ENCODE results near the gene STK39.

STK39 gene

DNA sequence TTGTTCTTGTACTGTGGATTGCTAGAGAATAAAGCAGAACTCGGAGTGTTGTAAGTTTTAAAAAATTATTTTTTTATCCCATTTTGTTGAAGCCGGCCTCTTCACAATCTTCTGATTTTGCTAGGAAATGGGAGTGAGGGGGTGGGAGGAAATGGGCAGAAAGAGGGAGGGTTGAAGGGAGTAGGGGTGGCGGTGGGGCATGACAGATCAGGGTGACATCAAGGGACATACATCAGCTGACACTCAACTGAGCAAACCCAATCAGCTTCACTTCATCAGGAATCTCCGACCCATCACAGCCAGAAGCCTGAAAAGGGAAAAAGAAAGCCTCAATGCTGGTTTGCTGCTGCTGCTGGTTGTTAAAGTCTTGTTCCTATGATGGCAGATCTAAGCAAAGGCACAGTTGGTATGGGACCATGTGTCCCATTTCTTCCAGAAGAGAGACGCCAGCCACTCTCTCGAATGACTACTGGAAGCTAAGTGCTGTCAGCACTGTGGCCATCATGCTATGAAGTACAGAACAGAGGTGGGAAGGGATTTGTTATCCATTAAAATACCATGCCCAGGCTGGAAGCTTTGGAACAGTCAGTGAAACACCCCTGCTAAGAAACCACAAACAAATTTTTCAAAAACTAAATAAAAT is 292.0 kb downstream of the STK39 start:
- DNase-seq (ENCODE audit: low read depth), result no peak

DNA sequence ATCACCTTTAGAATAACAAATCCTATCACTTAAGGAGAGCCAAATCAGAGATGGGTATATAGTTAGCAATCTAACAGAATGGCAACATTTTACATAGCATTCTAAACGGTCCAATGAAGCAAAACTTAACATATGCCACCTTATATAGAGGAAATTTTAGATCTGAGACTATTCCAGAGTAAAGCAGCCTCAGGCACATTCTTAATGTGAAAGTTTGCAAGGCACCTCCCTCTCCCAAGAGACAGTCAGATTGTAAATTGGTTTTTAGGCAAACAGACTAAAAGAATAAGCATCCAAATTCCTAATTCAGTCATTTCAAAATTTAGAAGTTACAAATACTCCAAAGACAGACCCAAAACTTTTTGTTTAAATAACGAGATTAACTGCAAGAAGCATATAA is 292.9 kb downstream of the STK39 start:
- DNase-seq (ENCODE audit: low read depth), result no peak

DNA sequence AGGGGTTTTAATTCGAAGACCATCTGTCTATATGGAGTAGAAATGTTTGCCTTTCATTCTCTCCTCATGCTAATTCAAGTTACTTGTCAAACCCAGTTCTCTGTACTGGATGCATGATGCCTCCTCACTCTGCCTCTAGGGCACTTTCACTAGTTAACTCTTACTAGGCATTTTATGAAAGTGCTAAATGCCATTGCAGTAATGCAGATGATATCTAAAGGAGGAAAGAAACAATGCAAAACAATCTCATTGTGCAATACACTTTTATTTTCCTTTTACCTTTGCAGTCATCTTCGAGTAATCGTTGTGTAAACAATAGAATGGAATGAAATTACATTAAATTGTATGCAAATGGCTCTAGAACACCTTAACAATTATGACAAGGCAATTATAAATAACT is 293.6 kb downstream of the STK39 start:
- no peak for DNase-seq (ENCODE audit: low read depth)

DNA sequence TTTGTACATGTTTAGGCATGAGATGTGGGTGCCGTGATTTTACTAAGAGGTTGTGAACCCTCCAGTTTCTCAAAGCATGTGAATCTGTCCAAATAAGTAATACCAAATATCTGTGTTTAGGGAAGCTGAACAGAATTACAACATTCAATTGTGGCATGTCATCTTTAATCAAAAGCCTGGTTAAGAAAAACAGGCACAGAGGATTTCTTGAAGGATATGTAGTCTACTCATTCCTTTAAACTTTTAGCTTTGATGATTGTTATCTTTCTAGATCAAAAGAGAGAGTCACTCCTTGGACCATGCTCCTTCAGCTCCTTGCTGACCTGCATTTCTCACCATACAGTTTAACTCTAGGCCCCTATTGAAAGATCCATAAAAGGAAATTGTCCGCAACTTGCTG is 296.8 kb downstream of the STK39 start:
- DNase-seq (ENCODE audit: low read depth), result no peak

GRCh38 chr2:167946441-167946841 is 301.0 kb downstream of the STK39 start:
- DNase-seq (ENCODE audit: low read depth), result no peak

DNA sequence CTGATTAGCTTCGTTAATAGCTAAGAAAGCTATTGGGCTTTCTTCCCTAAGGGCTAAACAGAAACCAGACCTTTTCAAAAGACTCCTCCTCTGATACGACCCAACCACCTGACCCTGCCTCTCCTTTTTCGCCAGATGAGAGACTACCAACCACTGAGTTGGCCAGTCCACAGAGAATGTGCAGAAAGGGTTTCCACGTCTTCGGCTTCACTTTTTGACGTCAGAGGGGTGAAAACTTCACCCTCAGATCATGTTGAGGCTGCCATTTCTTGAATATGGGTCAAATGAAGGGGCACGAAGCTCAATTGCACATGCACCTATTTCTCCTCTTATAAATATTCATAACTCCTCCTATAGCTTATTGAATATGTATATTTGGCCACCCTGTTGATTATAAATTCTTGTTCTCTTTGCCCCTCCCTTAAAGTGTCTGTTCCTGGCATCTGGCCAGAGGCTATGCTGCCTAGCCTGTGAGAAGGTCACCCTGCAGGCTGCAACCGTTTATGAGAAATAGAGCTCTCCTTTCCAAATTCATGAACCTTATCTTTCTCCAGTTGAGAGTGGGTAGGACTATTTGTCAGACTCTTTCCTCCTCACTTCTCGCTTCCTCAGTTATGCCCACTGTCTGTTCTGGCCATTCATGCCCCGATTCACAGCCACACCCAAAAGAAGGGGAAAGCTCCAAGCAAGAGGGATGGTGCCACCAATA is 301.6 kb downstream of the STK39 start:
- DNase-seq (ENCODE audit: low read depth), result no peak

- no peak for DNase-seq (ENCODE audit: low read depth)
Measured at GRCh38 chr2:167944825-167945659, 302.4 kb downstream of the STK39 start.

DNA sequence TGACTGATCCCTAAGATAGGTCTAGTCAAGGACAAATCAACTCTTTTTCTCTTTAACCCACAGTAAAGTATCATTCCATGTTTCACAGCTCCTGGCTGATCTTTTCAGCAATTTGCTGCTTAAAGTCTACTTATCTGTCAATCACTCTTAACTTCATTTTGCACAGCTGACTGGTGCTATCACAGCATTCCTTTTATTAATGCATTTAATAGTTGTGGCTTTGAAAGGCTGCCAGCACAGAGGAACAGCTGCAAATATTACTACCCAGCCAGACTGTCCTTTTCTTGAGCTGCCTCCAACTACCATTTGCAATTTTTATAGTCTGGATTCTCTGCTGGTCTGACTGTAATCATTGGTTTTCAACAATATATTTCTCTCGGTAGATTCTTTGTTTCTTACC is 303.5 kb downstream of the STK39 start:
- DNase-seq (ENCODE audit: low read depth), result no peak

GRCh38 chr2:167943368-167943767 is 304.0 kb downstream of the STK39 start:
- DNase-seq (ENCODE audit: low read depth), result no peak

DNA sequence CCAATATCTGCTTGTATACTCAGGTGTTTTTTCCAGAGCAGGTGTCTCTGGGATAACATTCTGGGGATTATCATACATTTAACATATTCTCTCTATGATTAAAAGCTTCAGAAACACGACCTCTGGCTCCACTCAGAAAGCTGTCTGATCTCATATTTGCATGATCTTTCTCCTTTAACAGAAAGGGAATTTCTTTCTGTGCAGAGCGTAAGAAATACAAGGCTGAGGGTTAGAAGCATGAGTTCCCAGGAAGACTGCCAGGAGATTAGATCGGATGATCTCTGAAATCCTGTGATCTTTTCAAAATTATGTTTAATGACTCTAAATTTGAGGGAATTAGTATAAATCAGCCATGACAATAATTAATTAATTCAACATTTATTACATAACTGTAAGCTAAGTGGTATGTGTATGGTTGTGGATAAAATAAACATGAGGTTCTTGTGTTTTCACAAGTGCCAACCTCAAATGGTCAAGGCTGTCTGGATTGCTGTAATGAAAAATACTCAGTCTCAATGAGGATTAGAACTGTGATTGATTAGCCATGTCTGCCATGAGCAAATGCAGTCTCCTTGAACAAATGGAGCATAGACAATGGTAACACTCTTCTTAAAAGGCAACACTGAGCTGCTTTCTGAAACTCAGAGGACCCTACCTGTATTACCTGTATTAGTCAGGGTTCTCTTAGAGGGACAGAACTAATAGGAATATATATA is 304.9 kb downstream of the STK39 start:
- no peak for DNase-seq (ENCODE audit: low read depth)

DNA sequence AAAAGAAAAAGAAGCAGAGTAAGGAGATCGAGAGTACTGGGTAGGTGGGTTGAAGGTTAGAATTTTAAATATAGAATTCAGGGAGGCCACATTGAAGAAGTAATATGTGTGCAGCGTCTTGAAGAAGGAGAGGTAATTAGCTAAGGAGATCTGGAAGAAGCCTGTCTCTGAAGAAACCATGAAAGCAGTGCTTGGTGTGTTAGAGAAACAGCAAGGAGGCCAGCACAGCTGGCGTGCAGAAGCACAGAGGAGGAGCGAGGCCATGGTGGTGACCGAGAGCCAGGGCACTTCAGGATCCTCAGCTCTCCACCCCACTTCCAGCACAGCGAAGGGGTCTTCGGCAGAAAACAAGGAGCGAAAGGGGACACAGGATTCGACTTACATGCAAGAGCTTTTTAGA is 305.8 kb downstream of the STK39 start:
- DNase-seq (ENCODE audit: low read depth), result no peak

GRCh38 chr2:167940734-167941507 is 306.5 kb downstream of the STK39 start:
- DNase-seq (ENCODE audit: low read depth), result no peak

DNA sequence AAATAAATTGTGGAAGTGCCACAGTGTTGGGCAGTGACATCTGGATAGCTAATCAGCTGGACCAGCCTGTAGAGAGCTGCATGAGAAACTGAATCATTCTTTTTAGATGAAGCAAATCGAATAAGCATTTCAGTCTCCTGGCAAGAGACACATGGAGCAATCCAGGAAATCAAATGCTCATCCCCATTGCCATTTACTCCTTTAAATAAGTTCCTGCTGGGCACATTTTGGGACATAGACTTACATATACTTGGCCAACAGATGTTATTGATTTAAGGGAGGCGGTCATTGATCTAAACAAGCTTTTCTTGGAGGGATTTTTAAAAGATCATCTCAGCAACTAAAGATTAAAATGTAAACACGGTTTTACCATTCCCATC is 307.1 kb downstream of the STK39 start:
- DNase-seq (ENCODE audit: low read depth), result no peak

DNA sequence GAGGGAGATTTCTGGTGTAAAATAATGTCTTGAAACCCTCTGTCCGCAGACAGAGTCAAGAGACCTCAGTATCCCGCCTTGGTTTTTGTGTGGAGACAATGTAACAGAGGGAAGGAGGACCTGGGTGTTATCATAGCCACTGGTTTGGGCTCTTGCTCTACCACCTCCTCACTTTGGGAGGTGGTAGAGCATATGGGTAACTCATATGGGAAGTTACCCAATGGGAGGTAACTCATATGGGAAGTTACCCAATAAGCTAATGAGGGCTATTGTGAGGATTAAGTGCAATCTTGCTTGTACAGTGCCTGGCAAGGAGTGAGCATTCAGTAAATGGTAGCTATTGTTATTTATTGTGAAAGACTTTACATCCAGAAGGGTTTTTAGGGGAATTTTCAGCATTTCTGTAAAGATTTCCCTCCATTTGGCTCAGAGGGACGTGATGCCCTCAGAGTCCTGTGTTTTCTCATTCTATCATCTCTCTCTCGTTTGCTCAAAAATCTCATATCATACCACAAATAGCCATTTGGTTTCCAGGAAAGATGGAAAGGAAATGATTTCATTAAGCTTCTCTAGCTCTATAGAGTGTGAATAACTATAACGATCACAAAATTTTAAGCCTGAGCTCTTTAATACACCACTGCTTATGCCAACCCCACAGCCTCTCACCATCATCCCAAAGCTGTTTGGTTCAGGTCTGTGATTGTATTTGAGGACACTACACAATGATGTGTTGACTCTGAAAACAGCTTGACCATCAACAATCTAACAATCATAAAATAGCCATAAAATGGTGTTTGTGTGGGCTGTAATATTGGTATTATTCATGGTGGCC is 307.7 kb downstream of the STK39 start:
- no peak for DNase-seq (ENCODE audit: low read depth)

DNA sequence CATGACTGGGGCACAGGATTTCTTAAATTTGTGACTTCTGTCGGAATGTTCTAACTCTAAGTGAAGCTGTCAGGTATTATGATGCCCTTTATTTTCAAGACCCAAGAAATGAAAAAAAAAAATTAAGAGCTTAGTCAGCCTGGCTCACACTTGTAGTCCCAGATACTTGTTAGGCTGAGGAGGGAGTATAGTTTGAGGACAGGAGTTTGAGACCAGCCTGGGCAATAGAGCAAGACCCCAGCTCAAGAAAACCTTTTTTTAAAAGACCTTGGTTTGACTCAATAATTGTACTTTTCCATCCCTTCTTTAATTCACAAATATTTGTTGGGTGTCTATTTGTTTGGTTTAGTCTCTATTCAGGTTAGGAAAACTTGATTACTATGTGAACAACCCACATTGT is 310.0 kb downstream of the STK39 start:
- no peak for DNase-seq (ENCODE audit: low read depth)

DNA sequence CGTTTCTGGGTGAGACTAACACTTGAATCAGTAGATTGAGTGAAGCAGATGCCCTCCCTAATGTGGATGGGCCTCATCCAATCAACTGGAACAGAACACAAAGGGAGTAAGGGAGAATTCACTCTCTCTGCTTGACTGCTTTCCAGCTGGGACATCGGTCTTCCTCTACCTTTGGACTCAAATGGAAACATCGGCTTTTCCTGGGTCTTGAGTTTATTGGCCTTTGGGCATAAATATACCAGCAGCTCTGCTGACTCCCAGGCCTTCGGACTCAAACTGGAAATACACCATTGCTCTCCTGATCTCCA is 311.6 kb downstream of the STK39 start:
- DNase-seq (ENCODE audit: low read depth), result no peak

DNA sequence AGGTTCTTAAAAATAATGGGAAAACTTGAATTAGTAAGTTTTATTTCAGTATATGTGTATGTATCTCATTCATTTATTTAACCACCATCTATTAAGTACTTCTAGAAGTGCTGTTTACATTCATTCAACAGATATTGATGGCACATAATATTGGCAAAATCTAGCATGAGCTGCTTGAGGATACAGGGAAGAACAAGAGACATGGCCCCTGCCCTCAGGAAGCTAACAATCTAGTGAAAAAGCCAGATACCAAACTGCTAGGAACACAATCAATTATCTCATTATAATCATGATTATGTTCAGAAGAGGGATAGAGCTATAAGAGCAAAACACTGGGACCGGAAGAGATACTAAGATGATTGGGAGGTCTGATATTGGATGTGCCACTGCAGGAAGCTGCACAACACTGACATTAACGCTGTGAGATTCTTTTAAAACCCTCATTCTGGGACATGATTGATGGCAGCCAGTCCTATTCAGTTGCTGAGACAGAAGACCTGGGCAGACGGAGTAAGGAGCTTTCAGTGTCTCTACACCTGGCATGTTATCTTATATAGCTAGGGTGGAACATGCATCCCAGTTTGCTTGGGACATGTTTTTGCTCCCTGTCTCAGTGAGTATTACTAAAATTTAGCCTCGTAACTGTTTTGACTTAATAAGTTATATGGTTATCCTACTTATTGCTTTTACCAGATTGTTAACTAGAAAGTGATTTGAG is 314.1 kb downstream of the STK39 start:
- DNase-seq (ENCODE audit: low read depth), result no peak

DNA sequence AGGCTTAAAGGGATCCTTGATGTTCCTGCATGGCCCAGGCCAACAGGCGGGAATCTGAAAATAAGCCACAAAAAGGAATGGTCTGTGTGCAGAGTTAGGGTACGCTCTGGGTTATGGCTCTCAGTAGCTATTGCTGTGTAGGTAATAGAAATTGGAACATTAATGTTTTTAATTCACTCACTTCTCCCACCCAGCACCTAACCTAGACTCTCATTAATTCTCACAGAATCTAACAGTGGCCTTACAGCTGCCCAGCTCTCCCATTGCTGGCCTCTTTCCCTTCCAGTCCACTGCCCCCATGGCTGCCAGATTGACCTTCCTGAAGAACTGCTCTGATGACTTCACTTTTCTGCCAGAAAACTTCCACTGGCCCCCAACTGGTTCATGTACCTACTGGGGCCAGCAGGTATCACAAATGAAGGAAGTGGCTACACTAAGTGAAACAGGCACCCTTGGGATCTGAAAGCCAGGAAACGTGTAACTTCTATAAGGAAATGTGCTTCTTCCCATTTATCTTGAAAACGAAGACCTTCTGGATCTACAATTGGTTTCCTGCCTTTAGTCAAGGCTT is 315.2 kb downstream of the STK39 start:
- DNase-seq (ENCODE audit: low read depth), result no peak

DNA sequence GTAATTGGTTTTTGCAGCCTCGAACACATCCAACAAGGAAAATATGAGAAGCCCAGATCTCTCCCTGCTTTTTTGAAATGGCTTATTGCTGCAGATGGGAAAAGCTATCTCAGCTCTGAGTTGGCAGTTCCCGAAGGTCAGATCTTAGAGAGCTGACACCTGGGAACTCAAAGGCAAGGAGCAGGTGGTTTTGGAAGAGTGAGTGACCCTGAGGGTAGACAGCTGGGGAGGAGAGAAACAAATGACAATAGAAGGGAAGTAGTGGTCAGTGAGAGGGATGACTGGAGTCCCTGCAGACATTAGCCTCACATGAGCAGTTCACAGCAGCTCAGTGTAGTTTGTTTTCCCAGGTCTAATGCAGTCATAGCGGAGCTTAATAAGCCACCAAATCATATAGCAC is 317.9 kb downstream of the STK39 start:
- DNase-seq (ENCODE audit: low read depth), result no peak

DNA sequence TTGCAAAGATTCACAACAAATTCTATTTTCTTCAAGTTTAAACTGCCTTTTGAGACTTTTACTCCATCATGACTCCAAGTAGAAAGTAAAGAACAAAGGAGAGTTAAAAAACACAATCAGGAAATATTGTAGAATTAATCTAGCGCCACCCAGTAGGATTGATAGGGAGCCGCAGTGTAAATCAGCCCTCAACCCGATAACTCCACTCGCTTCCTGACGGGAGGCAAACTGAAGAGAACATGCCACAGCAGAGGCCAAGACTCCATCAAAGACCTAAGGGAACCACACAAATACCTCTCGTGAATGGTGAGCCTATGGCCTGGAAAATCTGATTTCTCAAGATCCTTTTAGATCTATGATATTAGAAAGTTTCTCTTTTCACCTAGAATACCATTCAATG is 319.0 kb downstream of the STK39 start:
- DNase-seq (ENCODE audit: low read depth), result no peak

Measured in stimulated activated CD8-positive, alpha-beta memory T cell treated with anti-CD3 and anti-CD28 coated beads, Interleukin-12 subunit alpha, Interleukin-12 subunit beta, amount 100 ng/mL, for 4 hours (primary cell).